MG63 (cell line): ENCODE measurements around the gene DNM1. TPM values are rescaled to one million over a fixed set of nuclear protein-coding genes. Genes with fewer than 3 reads are reported as not detected.
A peak's percentile ranks its signal among the peaks of the same experiment; 100 is the strongest.

Experiments used
- DNase-seq: peaks from one replicate; pipeline ENCODE4 v3.0.0-alpha.2; 2020
- H3K27me3 ChIP-seq: fragments of 250-450 bp; sonication (Bioruptor Pico); 2 replicates; pipeline ENCODE4 v1.5.1; 2020; ENCODE audit warnings: mild to moderate bottlenecking, moderate library complexity
- H3K36me3 ChIP-seq: fragments of 250-450 bp; sonication (Bioruptor Pico); 2 replicates; pipeline ENCODE4 v1.5.1; 2020; ENCODE audit warnings: mild to moderate bottlenecking, moderate library complexity
- H3K4me3 ChIP-seq: fragments of 250-450 bp; sonication (Bioruptor Pico); 2 replicates; pipeline ENCODE4 v1.5.1; 2020; ENCODE audit warnings: mild to moderate bottlenecking, moderate library complexity
- H3K9me3 ChIP-seq: fragments of 250-450 bp; sonication (Bioruptor Pico); 2 replicates; pipeline ENCODE4 v1.5.1; 2020; ENCODE audit warnings: mild to moderate bottlenecking, moderate library complexity
- total RNA-seq: library from RNA; depleted of rRNA; stranded (reverse); fragments of >200 nt; shearing (Covaris generic); gene quantifications from 2 replicates; pipeline ENCODE4 v1.2.3, GENCODE V29; 2014; ENCODE audit warnings: low replicate concordance

Gene DNM1
- total RNA-seq, 1 experiment from 2014 or later: 0.30 TPM

DNA sequence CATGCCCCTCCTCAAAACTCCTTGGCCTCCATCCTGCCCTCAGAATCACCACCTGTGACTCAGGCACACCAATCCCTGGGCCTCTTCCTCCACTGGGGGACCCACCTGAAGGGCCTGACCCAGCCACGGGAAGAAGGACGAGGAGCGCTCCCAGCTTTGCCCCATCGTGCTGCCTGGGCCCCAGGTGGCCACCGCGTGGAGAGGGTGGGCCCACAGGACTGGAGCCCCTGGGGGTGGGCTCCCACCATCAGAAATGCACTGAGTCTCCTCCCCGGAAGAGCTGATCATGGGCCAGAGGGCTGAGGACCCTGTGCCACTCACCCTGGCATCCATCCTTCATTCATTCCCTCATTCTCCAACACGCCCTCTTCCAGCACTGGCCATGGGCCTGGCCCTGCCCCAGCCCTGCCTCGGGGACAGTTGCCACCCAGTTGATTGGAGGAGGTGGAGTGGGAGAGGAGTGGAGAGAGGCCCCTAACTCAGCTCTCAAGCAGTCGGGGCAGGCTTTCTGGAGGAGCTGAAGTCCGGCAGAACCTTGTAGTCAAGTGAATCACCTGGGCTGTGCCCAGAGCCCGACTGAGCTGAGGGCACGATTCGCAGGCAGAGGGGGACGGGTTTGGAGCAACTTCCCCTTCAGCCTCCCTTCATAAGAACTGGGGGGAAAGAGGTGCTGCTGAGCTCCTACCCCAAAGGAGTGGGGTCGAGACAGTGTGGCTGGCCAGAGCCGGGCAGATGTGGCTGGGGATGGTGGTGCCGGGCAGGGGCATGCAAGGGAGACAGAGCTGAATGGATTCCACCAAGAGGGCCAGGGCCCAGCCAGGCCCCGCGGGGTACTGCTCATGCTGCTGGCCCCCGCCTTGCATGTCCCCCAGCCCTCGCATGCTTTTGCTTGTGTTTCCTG lies 29.6 kb downstream of the DNM1 start:
- no peaks in the 10 kb centered on the region for H3K27me3 ChIP-seq
- DNase-seq: no peak
- no peak overlapping the region for H3K4me3 ChIP-seq
- no peaks in the 10 kb centered on the region for H3K36me3 ChIP-seq
- no peaks in the 10 kb centered on the region for H3K9me3 ChIP-seq

- Histone ChIP-seq H3K27me3 (no peaks in the 10 kb centered on the region), H3K36me3 (no peaks in the 10 kb centered on the region), H3K9me3 (no peaks in the 10 kb centered on the region), H3K4me3 (no peak overlapping the region)
- no peak for DNase-seq
Measured at GRCh38 chr9:128233817-128234406, 30.7 kb downstream of the DNM1 start.

DNA sequence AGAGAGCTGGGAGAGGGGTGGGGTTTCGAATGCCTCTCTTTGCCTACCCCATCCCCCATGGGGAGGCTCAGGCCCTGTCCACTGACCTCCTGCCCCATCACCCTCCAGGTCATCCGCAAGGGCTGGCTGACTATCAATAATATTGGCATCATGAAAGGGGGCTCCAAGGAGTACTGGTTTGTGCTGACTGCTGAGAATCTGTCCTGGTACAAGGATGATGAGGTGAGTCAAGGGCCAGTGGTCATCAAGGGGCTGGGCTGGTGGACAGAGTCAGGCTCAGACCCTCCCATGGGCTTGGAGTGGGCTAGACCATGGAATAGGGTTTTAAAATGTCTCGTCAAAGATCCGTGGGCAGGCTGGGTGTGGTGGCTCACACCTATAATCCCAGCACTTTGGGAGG lies 38.9 kb downstream of the DNM1 start:
- H3K27me3 ChIP-seq: no peaks in the 10 kb centered on the region
- no peak overlapping the region for H3K4me3 ChIP-seq
- no peaks in the 10 kb centered on the region for H3K36me3 ChIP-seq
- no peaks in the 10 kb centered on the region for H3K9me3 ChIP-seq
- DNase-seq: no peak

- H3K27me3 ChIP-seq: no peaks in the 10 kb centered on the region
- no peaks in the 10 kb centered on the region for H3K9me3 ChIP-seq
- H3K36me3 ChIP-seq: no peaks in the 10 kb centered on the region
- no peak for DNase-seq
- no peak overlapping the region for H3K4me3 ChIP-seq
Measured at GRCh38 chr9:128242828-128243214, 39.6 kb downstream of the DNM1 start.

GRCh38 chr9:128243215-128244018 lies 40.2 kb downstream of the DNM1 start:
- Histone ChIP-seq H3K4me3 (no peak overlapping the region), H3K9me3 (no peaks in the 10 kb centered on the region), H3K36me3 (no peaks in the 10 kb centered on the region), H3K27me3 (no peaks in the 10 kb centered on the region)
- no peak for DNase-seq

- no peaks in the 10 kb centered on the region for H3K36me3 ChIP-seq
- no peaks in the 10 kb centered on the region for H3K9me3 ChIP-seq
- H3K4me3 ChIP-seq: 0 out of 2 replicates have a peak overlapping the region, but pooled peaks have one; percentile 15
- DNase-seq: no peak
- H3K27me3 ChIP-seq: no peaks in the 10 kb centered on the region
Measured at GRCh38 chr9:128244091-128244836, 41.1 kb downstream of the DNM1 start.

DNA sequence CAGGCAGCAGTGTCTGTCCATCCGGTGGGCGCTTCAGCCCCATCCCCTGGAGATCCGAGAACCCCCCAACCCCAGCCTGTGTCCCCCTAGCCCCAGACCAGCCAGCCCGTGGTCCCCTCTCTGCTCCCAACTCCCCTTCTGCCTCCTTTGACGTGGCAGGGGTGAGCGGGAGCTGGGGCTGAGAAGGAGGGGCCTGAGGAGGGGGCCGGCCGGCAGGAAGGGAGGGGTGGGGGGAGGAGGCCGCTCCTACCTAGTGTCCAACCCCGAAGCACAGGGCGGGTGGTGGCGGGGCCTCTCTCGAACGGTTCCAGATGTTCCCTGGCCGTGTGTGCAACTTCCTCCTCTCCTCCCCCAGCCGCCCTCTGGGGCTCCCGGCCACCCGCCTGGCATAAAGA lies 41.7 kb downstream of the DNM1 start:
- Histone ChIP-seq H3K4me3 (0 out of 2 replicates have a peak overlapping the region, but pooled peaks have one; percentile 15), H3K27me3 (no peaks in the 10 kb centered on the region)
- DNase-seq: peak; percentile 77

DNA sequence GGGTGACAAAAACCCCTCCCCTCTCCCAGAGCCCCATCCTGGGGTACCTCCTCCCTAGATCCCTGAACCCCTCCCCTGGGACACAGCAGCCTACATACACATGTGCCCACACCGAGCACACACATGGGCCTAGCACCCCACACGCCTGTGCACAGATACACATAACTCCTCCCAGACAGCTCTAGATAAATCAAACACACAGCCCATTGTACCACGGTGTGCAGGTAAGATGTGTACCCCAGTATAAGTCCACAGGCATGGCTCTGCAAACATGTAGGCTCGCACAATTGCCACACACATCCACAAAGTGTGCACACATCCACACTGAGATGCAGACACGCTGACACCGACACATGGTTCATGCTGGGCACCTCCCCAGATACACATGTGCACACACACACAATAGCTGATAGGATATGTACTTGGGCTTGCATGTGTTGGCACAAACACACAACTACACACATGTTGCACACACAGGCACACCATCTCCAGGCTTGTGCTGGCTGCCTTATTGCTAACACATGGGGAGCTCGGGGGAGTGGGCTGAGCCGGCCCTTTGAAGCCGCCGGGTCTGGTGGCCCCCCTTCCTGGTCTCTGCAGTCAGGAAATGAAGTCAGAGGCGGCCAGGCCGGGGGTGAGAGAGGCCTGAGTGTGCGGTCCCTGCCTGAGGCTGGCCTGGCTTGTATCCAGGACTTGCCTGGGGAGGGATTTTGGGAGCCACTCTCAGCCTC lies 42.4 kb downstream of the DNM1 start:
- Histone ChIP-seq H3K36me3 (no peaks in the 10 kb centered on the region), H3K9me3 (no peaks in the 10 kb centered on the region), H3K4me3 (no peak overlapping the region), H3K27me3 (no peaks in the 10 kb centered on the region)
- DNase-seq: peak; percentile 64

More for the DNA sequence above, 41.7 kb downstream of the DNM1 start:
- Histone ChIP-seq H3K9me3 (no peaks in the 10 kb centered on the region), H3K36me3 (no peaks in the 10 kb centered on the region)

GRCh38 chr9:128246471-128246870 lies 43.3 kb downstream of the DNM1 start:
- DNase-seq: no peak
- no peaks in the 10 kb centered on the region for H3K9me3 ChIP-seq

GRCh38 chr9:128247226-128247803 lies 44.1 kb downstream of the DNM1 start:
- no peak for DNase-seq
- Histone ChIP-seq H3K4me3 (no peak overlapping the region), H3K36me3 (no peaks in the 10 kb centered on the region), H3K27me3 (no peaks in the 10 kb centered on the region), H3K9me3 (no peaks in the 10 kb centered on the region)

More at GRCh38 chr9:128246471-128246870, 43.3 kb downstream of the DNM1 start:
- no peaks in the 10 kb centered on the region for H3K27me3 ChIP-seq
- H3K4me3 ChIP-seq: no peak overlapping the region
- no peaks in the 10 kb centered on the region for H3K36me3 ChIP-seq

- H3K27me3 ChIP-seq: no peaks in the 10 kb centered on the region
- H3K4me3 ChIP-seq: no peak overlapping the region
- H3K9me3 ChIP-seq: no peaks in the 10 kb centered on the region
- no peak for DNase-seq
- no peaks in the 10 kb centered on the region for H3K36me3 ChIP-seq
Measured at GRCh38 chr9:128249558-128249907, 46.4 kb downstream of the DNM1 start.

DNA sequence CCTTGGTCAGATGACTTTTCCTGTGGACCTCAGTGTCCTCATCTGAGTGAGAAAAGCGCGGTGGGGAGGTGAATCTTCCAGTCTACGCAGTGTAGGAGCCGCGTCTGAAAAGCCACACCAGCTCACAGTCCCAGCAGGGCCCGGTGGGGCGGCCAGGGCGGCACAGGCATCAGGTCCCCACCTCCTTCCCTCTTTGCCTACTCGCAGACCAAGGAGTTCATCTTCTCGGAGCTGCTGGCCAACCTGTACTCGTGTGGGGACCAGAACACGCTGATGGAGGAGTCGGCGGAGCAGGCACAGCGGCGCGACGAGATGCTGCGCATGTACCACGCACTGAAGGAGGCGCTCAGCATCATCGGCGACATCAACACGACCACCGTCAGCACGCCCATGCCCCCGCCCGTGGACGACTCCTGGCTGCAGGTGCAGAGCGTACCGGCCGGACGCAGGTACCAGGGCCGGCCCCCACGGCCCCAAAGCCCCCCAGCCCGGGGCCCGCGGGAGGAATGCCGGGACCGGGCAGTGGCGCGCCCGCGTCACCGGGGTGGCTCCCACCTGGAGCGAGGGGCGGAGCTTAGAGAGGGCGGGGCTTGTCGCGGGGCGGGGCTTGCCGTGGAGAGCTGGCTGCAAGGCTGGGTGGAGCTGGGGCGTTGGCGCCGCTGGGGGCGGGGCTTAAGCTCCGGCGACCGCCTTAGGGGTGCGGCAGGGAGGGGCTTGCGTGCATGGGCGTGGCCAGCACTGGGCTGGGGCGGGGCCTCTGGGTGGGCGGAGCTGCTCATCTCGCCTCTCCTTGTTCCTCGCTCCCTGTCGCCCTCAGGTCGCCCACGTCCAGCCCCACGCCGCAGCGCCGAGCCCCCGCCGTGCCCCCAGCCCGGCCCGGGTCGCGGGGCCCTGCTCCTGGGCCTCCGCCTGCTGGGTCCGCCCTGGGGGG lies 47.0 kb downstream of the DNM1 start:
- no peak overlapping the region for H3K4me3 ChIP-seq
- DNase-seq: peak; percentile 20
- H3K36me3 ChIP-seq: no peaks in the 10 kb centered on the region
- no peaks in the 10 kb centered on the region for H3K27me3 ChIP-seq
- H3K9me3 ChIP-seq: no peaks in the 10 kb centered on the region

GRCh38 chr9:128250839-128251731 lies 47.9 kb downstream of the DNM1 start:
- DNase-seq: no peak
- H3K9me3 ChIP-seq: no peaks in the 10 kb centered on the region
- peaks cover 2% of the 10 kb centered on the region; the same call in 1 of the 2 replicates for H3K36me3 ChIP-seq
- H3K4me3 ChIP-seq: no peak overlapping the region
- H3K27me3 ChIP-seq: no peaks in the 10 kb centered on the region

DNA sequence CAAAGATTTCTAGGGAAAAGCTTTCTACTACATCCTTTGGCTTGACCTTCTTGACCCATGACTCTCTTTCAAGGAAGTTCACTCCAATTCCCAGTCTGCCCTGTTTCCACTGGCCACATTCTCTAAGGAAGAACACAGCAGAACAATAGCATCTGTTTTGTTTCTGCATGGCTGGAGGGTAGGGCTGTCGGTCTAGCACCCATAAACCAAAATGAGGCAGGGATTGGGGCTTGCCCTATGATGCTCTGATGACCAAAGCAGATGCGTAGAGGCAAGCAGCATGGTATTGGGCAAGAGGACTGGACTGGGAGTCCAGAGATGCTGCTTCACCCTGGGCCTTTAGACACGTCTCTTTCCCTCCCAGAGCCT lies 48.5 kb downstream of the DNM1 start:
- peaks cover 2% of the 10 kb centered on the region; the same call in 1 of the 2 replicates for H3K36me3 ChIP-seq
- H3K9me3 ChIP-seq: no peaks in the 10 kb centered on the region
- H3K4me3 ChIP-seq: no peak overlapping the region
- H3K27me3 ChIP-seq: no peaks in the 10 kb centered on the region
- no peak for DNase-seq
